Stimulated activated CD8-positive, alpha-beta memory T cell treated with anti-CD3 and anti-CD28 coated beads, Interleukin-12 subunit alpha, Interleukin-12 subunit beta, amount 100 ng/mL, for 1 hour (primary cell): ENCODE data around the gene PARN.
"Not testable (repeated sequence)": the region's sequence is repeated elsewhere in the genome, so short reads cannot be mapped to it uniquely, and the experiment has no call there.

Experiments used
- DNase-seq: peaks from one replicate; pipeline ENCODE4 v3.0.0-alpha.2; 2020; ENCODE audit warnings: low read depth

Gene PARN

GRCh38 chr16:14574698-14575415, 55.2 kb downstream of the PARN start:
- DNase-seq = not testable (repeated sequence)

DNA sequence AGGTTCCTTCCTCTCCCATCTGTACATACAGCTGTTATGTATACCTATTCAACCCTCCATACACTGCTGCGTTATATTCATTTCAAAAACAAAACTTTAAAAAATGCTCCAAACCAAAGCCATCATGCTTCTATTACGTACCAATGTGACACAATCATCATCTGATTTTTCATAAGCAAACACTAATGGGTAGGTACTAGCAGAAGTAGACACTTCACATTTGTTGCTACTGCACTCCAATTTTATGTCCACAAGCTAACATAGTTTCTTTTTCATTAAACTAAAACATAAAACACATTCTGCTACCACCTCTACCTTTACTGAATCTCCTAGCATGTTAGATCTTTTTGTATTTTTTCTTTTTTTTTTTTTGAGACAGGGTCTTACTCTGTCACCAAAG, 57.5 kb downstream of the PARN start:
- no peak for DNase-seq

DNA sequence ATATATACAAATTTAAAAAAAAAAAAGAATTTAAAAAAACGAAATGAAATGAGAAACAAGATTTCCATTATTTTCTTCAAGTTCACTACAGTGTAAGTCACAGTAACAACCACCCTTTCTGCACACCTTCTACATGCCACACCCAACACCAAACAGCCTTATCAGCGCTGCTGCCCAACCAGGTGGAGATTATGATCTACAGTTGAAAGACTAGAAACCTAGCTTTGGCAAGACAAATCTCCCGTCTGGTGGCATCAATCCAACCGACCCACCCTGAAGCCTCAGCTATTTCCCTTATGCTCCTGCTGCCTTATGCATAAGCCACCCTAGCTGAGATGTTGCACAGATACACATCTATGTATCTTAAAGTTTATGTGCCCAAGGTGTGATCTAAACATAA, 60.8 kb downstream of the PARN start:
- DNase-seq = no peak

GRCh38 chr16:14566599-14566998, 63.5 kb downstream of the PARN start:
- DNase-seq = no peak

GRCh38 chr16:14565688-14566025, 64.4 kb downstream of the PARN start:
- DNase-seq = no peak

GRCh38 chr16:14564861-14565687, 65.0 kb downstream of the PARN start:
- no peak for DNase-seq

- DNase-seq = no peak
These were observed 65.7 kb downstream of the PARN start for GRCh38 chr16:14564323-14564722.

GRCh38 chr16:14562691-14563491, 67.2 kb downstream of the PARN start:
- no peak for DNase-seq

- DNase-seq = no peak
These were observed 69.5 kb downstream of the PARN start for GRCh38 chr16:14560523-14560922.

DNA sequence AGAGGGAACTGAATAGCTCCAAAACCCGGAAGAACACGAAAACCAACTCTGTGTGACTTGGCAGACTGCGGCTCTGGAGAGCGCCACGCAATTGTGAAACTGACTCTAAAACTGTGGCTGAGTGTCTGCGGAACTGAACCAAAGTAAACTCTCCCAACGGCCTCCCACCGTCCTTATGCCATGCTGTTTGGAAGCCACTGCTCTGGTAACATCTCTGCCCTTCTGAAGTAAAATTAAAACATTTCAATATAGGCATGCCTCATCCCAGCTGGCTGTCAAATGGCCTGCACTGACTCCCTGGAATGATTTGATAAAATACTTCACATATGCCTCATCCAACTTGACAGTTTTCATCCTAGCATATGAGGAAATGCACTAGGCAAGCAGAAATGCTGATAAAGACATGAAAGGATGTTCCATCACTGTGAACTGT, 70.2 kb downstream of the PARN start:
- DNase-seq = no peak

DNA sequence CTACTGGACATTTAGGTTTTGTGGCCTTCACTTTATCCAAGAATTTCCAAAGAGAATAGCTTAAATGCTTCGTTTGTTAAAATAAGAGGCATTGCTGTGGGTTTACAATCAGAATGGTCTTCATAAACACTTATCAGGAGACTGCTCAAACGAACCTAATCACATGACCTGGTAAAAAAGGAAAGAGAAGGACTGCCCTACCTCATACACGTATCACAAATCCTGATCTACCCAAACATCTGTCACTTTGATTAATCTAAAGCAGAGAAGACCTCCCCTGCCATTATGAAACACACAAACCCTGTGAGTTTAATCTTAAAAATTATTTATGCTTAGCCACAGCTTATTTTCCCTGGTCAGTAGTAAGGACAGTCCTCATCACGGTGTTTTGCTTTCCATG, 76.6 kb downstream of the PARN start:
- no peak for DNase-seq

DNA sequence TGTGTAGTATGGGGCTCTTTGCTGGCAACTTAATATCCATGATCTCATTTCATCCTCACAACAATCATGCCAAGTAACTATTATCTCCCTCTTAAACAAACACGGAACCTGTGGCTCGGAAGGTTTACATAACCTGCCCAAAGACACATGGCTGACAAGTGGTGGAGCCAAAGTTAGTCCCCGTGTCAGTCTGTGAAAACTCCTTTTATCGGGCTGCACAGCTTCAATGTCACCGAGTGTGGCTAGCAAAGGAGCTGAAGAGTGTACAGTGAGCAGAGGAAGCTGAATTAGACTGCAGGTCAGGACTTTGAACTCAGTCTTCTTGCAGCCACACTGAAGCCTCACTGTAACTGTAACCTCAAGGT, 80.3 kb downstream of the PARN start:
- no peak for DNase-seq

DNA sequence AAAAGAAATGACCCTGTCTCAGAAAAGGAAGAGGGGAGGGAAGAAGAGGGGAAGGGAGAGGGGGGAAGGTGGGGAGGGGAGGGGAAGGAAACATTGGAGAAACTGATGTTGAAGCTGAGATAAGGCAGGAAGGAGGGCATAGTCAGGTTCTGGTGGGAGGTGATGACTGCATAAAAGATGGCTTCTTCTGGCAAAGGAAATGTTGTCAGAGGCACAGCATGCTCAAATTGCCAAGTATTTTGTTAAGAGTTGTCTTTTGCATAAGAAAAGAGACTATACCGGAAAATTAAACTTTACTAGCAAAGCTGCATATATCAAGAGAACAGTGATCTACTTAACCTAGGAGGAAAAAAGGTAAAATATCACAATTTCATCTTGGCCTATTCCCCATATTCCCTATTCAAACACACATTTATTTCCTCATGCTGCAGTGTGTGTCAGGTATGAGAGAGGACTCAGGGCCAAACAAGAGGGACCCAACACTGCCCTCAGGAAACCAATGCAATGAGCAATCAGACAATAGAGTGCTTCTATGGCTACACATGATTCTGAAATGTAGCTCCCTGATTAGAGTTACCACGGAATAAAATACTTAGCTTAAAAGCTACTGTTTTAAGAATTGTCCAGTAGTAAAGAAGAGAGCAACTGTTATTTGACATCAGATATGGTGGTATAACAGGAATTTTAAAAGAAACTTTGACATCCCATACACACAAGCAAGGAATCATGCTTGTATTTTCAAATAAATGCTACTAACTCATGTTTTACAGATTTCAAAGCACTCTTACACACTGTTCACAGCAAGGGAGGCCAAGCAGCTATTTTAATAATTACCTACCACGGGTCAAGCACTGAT, 80.9 kb downstream of the PARN start:
- no peak for DNase-seq

DNA sequence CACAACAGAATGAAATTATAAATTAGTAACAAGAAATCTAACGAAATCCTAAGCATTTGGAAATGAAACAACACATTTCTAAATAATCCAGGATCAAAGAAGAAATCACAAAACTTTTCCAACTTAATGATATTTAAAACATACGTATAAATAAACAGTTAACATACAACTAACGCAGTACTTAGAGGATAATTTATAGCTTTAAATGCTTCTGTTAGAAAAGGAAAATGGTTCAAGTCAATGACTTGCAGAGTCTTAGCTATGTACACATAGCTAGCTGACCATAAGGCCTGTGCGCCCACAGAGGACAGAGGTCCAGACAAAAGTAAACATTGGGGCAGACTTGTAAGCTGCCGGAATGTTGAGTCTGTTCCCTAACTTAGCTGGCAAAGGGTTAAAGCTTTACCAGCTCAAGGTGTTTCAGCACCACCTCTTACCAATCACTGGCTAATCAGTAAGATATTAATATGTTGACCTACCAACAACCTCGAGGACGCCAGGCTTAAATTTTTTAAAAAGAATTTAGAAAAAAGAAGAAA, 84.6 kb downstream of the PARN start:
- DNase-seq = no peak

DNA sequence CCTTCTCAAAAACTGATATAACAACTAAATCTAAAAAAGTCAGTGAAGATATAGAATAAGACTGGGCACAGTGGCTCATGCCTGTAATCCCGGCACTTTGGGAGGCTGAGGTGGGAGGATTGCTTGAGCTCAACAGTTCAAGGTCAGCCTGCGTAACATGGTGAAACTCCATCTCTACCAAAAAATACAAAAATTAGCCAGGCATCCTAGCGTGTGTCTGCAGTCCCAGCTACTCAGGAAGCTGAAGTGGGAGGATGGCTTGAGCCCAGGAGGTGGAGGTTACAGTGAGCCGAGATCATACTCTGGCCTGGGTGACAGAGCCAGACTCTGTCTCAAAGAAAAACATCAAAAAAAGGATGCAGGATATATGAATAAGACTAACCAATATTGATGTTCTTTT, 85.2 kb downstream of the PARN start:
- DNase-seq = not testable (repeated sequence)

DNA sequence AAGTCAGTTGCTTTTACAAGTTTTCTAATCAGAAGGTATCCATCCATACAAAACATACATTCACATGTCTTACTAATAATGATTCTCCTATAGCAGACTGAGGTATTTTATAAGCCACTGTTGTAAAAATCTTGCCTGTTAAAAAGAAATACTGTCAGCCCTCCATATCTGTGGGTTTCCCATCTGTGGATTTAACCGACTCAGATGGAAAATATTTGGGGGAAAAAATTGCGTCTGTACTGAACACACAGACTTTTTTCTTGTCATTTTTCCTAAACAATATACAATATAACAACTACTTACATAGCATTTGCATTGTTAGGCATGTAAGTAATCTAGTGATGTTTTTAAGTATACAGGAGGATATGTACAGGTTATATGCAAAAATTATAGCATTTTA, 90.4 kb downstream of the PARN start:
- DNase-seq = no peak

DNA sequence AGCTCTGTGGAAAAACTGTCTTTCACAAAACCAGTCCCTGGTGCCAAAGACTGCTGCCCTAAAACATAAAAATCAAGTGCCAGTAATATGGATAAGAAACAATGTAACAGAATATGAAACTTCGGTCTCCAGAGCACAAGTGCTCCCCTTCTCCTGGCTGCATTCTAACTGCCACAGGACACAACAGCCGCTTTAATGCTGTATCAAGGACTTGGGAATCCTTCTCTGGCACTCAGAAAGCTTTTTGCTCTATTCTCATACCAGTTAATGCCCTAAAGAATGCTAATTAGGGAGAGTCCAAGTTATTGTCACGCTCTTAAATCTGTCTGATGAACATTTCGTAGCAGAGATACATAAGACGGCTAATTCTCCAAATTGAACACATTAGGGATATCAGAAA, 90.9 kb downstream of the PARN start:
- no peak for DNase-seq

- DNase-seq = no peak
These were observed 91.5 kb downstream of the PARN start for GRCh38 chr16:14538604-14539003.

DNA sequence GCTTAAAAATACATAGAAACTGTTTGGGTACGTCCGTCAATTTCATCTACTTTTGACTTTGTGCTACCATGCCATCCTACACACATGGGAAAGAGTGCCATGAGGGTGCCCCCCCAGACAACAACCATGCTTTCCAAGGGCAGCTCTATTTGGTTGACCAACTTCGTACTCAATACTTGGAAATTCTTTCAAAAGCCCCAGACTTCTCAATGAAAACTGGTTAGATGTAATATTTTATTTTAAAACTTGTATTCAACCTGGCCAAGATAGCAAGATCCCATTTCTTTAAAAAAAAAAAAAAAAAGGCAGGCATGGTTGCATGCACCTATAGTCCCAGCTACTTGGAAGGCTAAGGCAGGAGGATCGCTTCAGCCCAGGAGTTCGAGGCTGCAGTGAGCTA, 98.4 kb downstream of the PARN start:
- DNase-seq = no peak

GRCh38 chr16:14531101-14531500, 99.0 kb downstream of the PARN start:
- DNase-seq = no peak

GRCh38 chr16:14530046-14530445, 100.0 kb downstream of the PARN start:
- DNase-seq = no peak
